Measurements from ENCODE around the gene ENPP7.

DNA sequence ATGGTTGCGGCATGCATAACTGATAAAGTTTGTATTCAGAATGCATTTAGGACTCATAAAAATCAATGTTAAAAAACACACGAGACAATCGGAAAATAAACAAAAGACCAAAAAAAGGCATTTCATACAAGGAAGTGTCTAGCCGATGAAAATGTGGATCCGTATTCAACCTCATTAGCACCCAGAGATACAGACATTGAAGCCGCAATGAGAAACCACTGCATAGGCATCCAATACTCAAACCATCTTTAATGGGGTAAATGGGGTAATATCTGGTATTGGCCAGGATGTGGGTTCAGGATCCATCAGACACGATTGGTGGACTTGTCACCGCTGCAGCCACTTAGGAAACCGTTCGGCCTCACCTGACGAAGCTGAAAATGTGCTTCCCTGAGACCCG lies 47.4 kb upstream of the ENPP7 start:
- TF ChIP-seq POLR2A (IDR thresholded peaks at IDR 0.05; ENCODE audit: extremely low read depth, insufficient read length) (no peak), CTCF (IDR thresholded peaks at IDR 0.05; ENCODE audit: low read depth, low read length) (no peak), MYC (IDR thresholded peaks at IDR 0.05; ENCODE audit: low read depth, low read length) (no peak)

Data from NB4 (cell line).